ENCODE measurements around the gene HSD3B1. TPM values are rescaled to one million over a fixed set of nuclear protein-coding genes. Genes with fewer than 3 reads are reported as not detected.

Gene HSD3B1
- total and polyA plus RNA-seq, 2 donors from 2014 or later = not detected

DNA sequence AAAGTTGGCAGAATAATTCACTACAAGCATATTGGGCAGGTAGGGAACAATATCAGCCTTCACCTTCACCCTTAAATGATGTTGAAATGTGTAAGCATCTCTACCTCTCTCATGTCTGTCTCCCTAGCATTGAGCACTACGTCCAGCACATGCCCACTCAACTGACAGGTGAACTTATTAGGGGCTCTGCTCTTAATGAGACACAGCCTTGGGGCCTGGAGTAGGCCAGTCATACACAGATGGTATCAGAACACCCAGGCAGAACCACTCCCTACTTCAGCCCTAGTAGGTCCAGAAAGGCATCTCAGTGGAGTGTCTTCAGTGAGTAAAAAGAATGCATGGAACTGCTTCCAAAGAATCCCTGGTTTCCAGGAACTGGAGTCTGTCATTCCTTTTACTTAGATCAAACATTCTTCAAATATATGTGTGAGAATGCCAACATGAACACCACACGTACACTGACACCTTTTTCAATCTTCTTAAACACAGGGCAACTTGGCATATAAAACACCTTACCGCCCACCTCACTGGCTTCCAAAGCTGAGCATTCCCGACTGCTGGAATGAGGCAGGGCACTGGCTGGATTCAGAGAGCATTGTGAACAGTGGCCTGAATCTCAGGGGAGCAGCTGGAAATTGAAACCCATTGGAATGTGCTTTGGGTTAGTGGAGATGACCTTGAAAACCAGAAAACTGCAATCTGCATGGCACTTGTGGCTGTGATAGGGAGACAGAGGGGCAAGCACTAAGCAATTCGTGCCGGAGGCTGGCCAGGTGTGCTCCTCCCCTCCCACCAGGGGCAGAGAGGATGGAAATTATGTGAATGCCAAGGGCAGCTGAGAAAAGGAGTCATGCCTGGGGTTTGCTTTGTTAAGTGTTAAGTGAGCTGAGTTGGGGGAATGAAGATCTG lies 24.2 kb upstream of the HSD3B1 start:
- FAIRE-seq = no peak

GRCh38 chr1:119483441-119484200 lies 23.4 kb upstream of the HSD3B1 start:
- no peak overlapping the region for H3K9ac ChIP-seq (ENCODE audit: low read length in 3 of 3)
- intact Hi-C loops (cut with DNase I) = no loop called here
- no peaks in the 10 kb centered on the region for H3K36me3 ChIP-seq (ENCODE audit: control insufficient read depth in 2 of 3, insufficient read depth in 3 of 3, low read length in 3 of 3)
- H3K27me3 ChIP-seq (ENCODE audit: control insufficient read depth, insufficient read depth, low read length) = no peaks in the 10 kb centered on the region
- DNase-seq = peak in 1 of 5 donors; percentile 25
- no peak overlapping the region for H3K27ac ChIP-seq (ENCODE audit: low read depth in 2 of 2, low read length in 2 of 2)
- FAIRE-seq = no peak
- no peaks in the 10 kb centered on the region for H3K9me3 ChIP-seq (ENCODE audit: control insufficient read depth in 2 of 3, insufficient read depth in 1 of 3, low read length in 3 of 3)
- no peak for TF ChIP-seq CTCF (IDR thresholded peaks at IDR 0.05; ENCODE audit: borderline replicate concordance, extremely low read depth, insufficient read depth)
- no peak overlapping the region for H3K4me3 ChIP-seq (ENCODE audit: low read length in 3 of 3)
- peaks cover 0 to 5% (median 4%) of the 10 kb centered on the region in 3 donors for H3K4me1 ChIP-seq (ENCODE audit: control insufficient read depth in 2 of 3, insufficient read depth in 2 of 3, low read depth in 1 of 3, low read length in 3 of 3)

More for the DNA sequence above, 24.2 kb upstream of the HSD3B1 start:
- Histone ChIP-seq H3K4me3 (ENCODE audit: low read length in 3 of 3) (no peak overlapping the region), H3K9me3 (ENCODE audit: control insufficient read depth in 2 of 3, insufficient read depth in 1 of 3, low read length in 3 of 3) (no peaks in the 10 kb centered on the region), H3K4me1 (ENCODE audit: control insufficient read depth in 2 of 3, insufficient read depth in 2 of 3, low read depth in 1 of 3, low read length in 3 of 3) (peaks cover 0 to 5% (median 4%) of the 10 kb centered on the region in 3 donors), H3K27ac (ENCODE audit: low read depth in 2 of 2, low read length in 2 of 2) (no peak overlapping the region), H3K9ac (ENCODE audit: low read length in 3 of 3) (no peak overlapping the region), H3K27me3 (ENCODE audit: control insufficient read depth, insufficient read depth, low read length) (no peaks in the 10 kb centered on the region), H3K36me3 (ENCODE audit: control insufficient read depth in 2 of 3, insufficient read depth in 3 of 3, low read length in 3 of 3) (no peaks in the 10 kb centered on the region)
- intact Hi-C loops (cut with DNase I) = no loop called here
- peak in 1 of 5 donors; percentile 5 for DNase-seq
- no peak for TF ChIP-seq CTCF (IDR thresholded peaks at IDR 0.05; ENCODE audit: borderline replicate concordance, extremely low read depth, insufficient read depth)

DNA sequence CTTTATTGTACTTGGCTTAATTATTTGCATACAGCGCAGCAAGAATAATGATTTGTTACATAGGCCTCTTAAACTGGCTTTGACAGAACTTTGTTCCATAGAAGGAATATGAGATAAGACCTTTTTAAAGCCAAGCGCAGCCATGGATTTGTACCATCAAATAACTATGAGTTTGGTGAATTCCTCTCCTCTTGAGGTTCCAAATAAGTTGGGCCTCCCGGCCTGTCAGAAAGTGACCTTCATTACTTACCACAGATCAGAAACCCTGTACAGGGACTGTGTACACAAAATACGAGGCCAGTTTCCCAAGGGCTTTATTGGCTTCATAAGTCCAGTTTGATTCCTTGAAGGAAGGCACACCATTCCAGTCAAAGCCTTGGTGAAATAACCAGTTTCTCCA lies 21.8 kb upstream of the HSD3B1 start:
- Histone ChIP-seq H3K4me3 (ENCODE audit: low read length in 3 of 3) (no peak overlapping the region), H3K27me3 (ENCODE audit: control insufficient read depth, insufficient read depth, low read length) (no peaks in the 10 kb centered on the region), H3K36me3 (ENCODE audit: control insufficient read depth in 2 of 3, insufficient read depth in 3 of 3, low read length in 3 of 3) (no peaks in the 10 kb centered on the region), H3K9ac (ENCODE audit: low read length in 3 of 3) (no peak overlapping the region), H3K27ac (ENCODE audit: low read depth in 2 of 2, low read length in 2 of 2) (no peak overlapping the region), H3K9me3 (ENCODE audit: control insufficient read depth in 2 of 3, insufficient read depth in 1 of 3, low read length in 3 of 3) (no peaks in the 10 kb centered on the region), H3K4me1 (ENCODE audit: control insufficient read depth in 2 of 3, insufficient read depth in 2 of 3, low read depth in 1 of 3, low read length in 3 of 3) (peaks cover 0 to 5% (median 4%) of the 10 kb centered on the region in 3 donors)
- FAIRE-seq = no peak
- TF ChIP-seq CTCF (IDR thresholded peaks at IDR 0.05; ENCODE audit: borderline replicate concordance, extremely low read depth, insufficient read depth) = no peak
- intact Hi-C loops (cut with DNase I) = no loop called here
- no peak for DNase-seq

All from kidney (tissue), 14 donors.